ENCODE measurements around the gene CTNND2. TPM values are rescaled to one million over a fixed set of nuclear protein-coding genes. Genes with fewer than 3 reads are reported as not detected.
"Not testable (repeated sequence)": the region's sequence is repeated elsewhere in the genome, so short reads cannot be mapped to it uniquely, and the experiment has no call there.

CTNND2 gene
- polyA plus RNA-seq, 1 experiment, result not detected

DNA sequence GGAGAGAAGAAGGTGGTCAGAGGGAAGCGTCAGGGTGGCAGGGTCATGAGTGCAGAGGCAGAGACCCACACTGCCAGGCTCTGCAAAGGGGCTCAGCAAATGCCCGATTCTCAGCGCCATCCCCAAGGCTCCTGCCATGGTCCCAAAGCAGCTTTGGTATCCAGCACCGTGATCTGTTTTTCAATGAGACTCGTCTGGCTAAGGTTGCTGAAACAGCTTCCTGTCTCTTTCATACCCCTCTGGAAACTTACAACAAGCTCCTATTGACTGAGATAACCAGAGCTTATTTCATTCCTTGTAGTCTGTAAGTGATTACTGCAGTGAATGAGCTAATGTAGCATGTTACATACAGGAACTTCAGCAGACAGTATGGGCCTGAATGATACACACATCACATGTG lies 574.6 kb downstream of the CTNND2 start:
- POLR2A ChIA-PET, result no interaction called here
- Histone ChIP-seq H3K9me3 (ENCODE audit: control insufficient read depth, insufficient read depth, low read length) (no peaks in the 10 kb centered on the region; the same call in 1 of the 2 replicates), H3K27me3 (ENCODE audit: control insufficient read depth, insufficient read depth, low read length) (no peaks in the 10 kb centered on the region), H3K4me3 (ENCODE audit: low read depth, low read length) (no peak overlapping the region), H3K27ac (ENCODE audit: low read depth, low read length) (no peak overlapping the region)
- TF ChIP-seq CTCF (IDR thresholded peaks at IDR 0.05; ENCODE audit: low read depth, low read length), result no peak
- CTCF ChIA-PET, result no interaction called here
- no peak for DNase-seq (ENCODE audit: low read depth, low spot score)

- Histone ChIP-seq H3K27me3 (ENCODE audit: control insufficient read depth, insufficient read depth, low read length) (no peaks in the 10 kb centered on the region), H3K9me3 (ENCODE audit: control insufficient read depth, insufficient read depth, low read length) (no peaks in the 10 kb centered on the region; the same call in 1 of the 2 replicates), H3K27ac (ENCODE audit: low read depth, low read length) (no peak overlapping the region), H3K4me3 (ENCODE audit: low read depth, low read length) (no peak overlapping the region)
- no peak for DNase-seq (ENCODE audit: low read depth, low spot score)
- CTCF ChIA-PET, result no interaction called here
- POLR2A ChIA-PET, result no interaction called here
- no peak for TF ChIP-seq CTCF (IDR thresholded peaks at IDR 0.05; ENCODE audit: low read depth, low read length)
These were observed 579.5 kb downstream of the CTNND2 start for GRCh38 chr5:11324521-11325289.

- no peaks in the 10 kb centered on the region; the same call in 1 of the 2 replicates for H3K9me3 ChIP-seq (ENCODE audit: control insufficient read depth, insufficient read depth, low read length)
- TF ChIP-seq CTCF (IDR thresholded peaks at IDR 0.05; ENCODE audit: low read depth, low read length), result no peak
- DNase-seq (ENCODE audit: low read depth, low spot score), result no peak
- CTCF ChIA-PET, result no interaction called here
- no peak overlapping the region for H3K27ac ChIP-seq (ENCODE audit: low read depth, low read length)
- H3K4me3 ChIP-seq (ENCODE audit: low read depth, low read length), result no peak overlapping the region
- POLR2A ChIA-PET, result no interaction called here
- no peaks in the 10 kb centered on the region for H3K27me3 ChIP-seq (ENCODE audit: control insufficient read depth, insufficient read depth, low read length)
These were observed 580.5 kb downstream of the CTNND2 start for GRCh38 chr5:11323761-11324160.

- no peak overlapping the region for H3K27ac ChIP-seq (ENCODE audit: low read depth, low read length)
- ChIA-PET CTCF (no interaction called here), POLR2A (no interaction called here)
- no peaks in the 10 kb centered on the region; the same call in 1 of the 2 replicates for H3K9me3 ChIP-seq (ENCODE audit: control insufficient read depth, insufficient read depth, low read length)
- H3K4me3 ChIP-seq (ENCODE audit: low read depth, low read length), result no peak overlapping the region
- DNase-seq (ENCODE audit: low read depth, low spot score), result no peak
- no peaks in the 10 kb centered on the region for H3K27me3 ChIP-seq (ENCODE audit: control insufficient read depth, insufficient read depth, low read length)
- no peak for TF ChIP-seq CTCF (IDR thresholded peaks at IDR 0.05; ENCODE audit: low read depth, low read length)
These were observed 582.1 kb downstream of the CTNND2 start for GRCh38 chr5:11322133-11322532.

- ChIA-PET POLR2A (no interaction called here), CTCF (no interaction called here)
- Histone ChIP-seq H3K4me3 (ENCODE audit: low read depth, low read length) (no peak overlapping the region), H3K27me3 (ENCODE audit: control insufficient read depth, insufficient read depth, low read length) (no peaks in the 10 kb centered on the region), H3K9me3 (ENCODE audit: control insufficient read depth, insufficient read depth, low read length) (no peaks in the 10 kb centered on the region), H3K27ac (ENCODE audit: low read depth, low read length) (no peak overlapping the region)
- no peak for TF ChIP-seq CTCF (IDR thresholded peaks at IDR 0.05; ENCODE audit: low read depth, low read length)
- no peak for DNase-seq (ENCODE audit: low read depth, low spot score)
These were observed 584.2 kb downstream of the CTNND2 start for GRCh38 chr5:11319836-11320580.

GRCh38 chr5:11313694-11314093 lies 590.6 kb downstream of the CTNND2 start:
- POLR2A ChIA-PET; CTCF ChIA-PET; H3K9me3 ChIP-seq (ENCODE audit: control insufficient read depth, insufficient read depth, low read length); DNase-seq (ENCODE audit: low read depth, low spot score); H3K4me3 ChIP-seq (ENCODE audit: low read depth, low read length); H3K27ac ChIP-seq (ENCODE audit: low read depth, low read length); H3K27me3 ChIP-seq (ENCODE audit: control insufficient read depth, insufficient read depth, low read length): not testable (repeated sequence)
